Esophagus squamous epithelium (tissue), 4 donors: ENCODE data around the gene SMARCD1.

ENCODE experiments used
- CTCF ChIP-seq, 6 experiments: fragments of 450-650 bp in 4 of 6; fragments of 200-600 bp in 2 of 6; sonication (generic) in 2 of 6; IDR thresholded peaks; one replicate each; pipeline ENCODE4 v1.5.1; 2016 to 2019; ENCODE audit warnings: antibody characterized with exemption in 6 of 6, mild to moderate bottlenecking in 4 of 6, moderate library complexity in 4 of 6
- POLR2A ChIP-seq, 4 donors: fragments of 450-650 bp; IDR thresholded peaks; one replicate each; pipeline ENCODE4 v1.6.1; 2017; ENCODE audit warnings: antibody characterized with exemption in 4 of 4, mild to moderate bottlenecking in 4 of 4, moderate library complexity in 3 of 4

- TF ChIP-seq CTCF (IDR thresholded peaks at IDR 0.05): peak in 2 of 6 experiments; percentile 5 to 28
- no peak for TF ChIP-seq POLR2A (IDR thresholded peaks at IDR 0.05)
Observed at GRCh38 chr12:50057000-50057841, 27.9 kb upstream of the SMARCD1 start, which contains the start of gene ASIC1.
